Upper lobe of left lung (tissue), 4 donors: ENCODE results near the gene RIOX2.

Experiments
- EP300 ChIP-seq, 4 donors: sonication (generic); formaldehyde crosslinking; IDR thresholded peaks; one replicate each; pipeline ENCODE4 v1.5.1; 2017; ENCODE audit warnings: antibody characterized with exemption in 4 of 4, control low read depth in 2 of 4
- POLR2A ChIP-seq, 4 donors: fragments of 450-650 bp; IDR thresholded peaks; one replicate each; pipeline ENCODE4 v1.5.1; 2016 to 2017; ENCODE audit warnings: antibody characterized with exemption in 4 of 4, mild to moderate bottlenecking in 2 of 4
- POLR2AphosphoS5 ChIP-seq, 2 donors: sonication (generic); formaldehyde crosslinking; IDR thresholded peaks; one replicate each; pipeline ENCODE4 v1.5.1; 2017; ENCODE audit warnings: antibody characterized with exemption in 2 of 2

GRCh38 chr3:97983933-97984491 lies 11.8 kb upstream of the RIOX2 start:
- TF ChIP-seq POLR2A (IDR thresholded peaks at IDR 0.05) (no peak), EP300 (IDR thresholded peaks at IDR 0.05) (no peak), POLR2AphosphoS5 (IDR thresholded peaks at IDR 0.05) (no peak)
